ENCODE data around the gene PLSCR3.
A peak's percentile ranks its signal among the peaks of the same experiment; 100 is the strongest.

Gene PLSCR3

GRCh38 chr17:7352503-7352889, 41.8 kb downstream of the PLSCR3 start:
- TF ChIP-seq CTCF (IDR thresholded peaks at IDR 0.05; ENCODE audit: low read depth, low read length) = peak; percentile 69; the same call in 1 of the 2 replicates
- DNase-seq (ENCODE audit: extremely low read depth, low read depth) = no peak

- peak; percentile 73 for DNase-seq (ENCODE audit: extremely low read depth, low read depth)
- TF ChIP-seq CTCF (IDR thresholded peaks at IDR 0.05; ENCODE audit: low read depth, low read length) = no peak; the same call in 1 of the 2 replicates
These were observed 42.4 kb downstream of the PLSCR3 start, which contains the start of gene KCTD11 for GRCh38 chr17:7351665-7352502. Gene KCTD11, plus strand, starts transcription at chr17:7352162.

- DNase-seq (ENCODE audit: extremely low read depth, low read depth) = no peak
- no peak for TF ChIP-seq CTCF (IDR thresholded peaks at IDR 0.05; ENCODE audit: low read depth, low read length)
These were observed 45.7 kb downstream of the PLSCR3 start for GRCh38 chr17:7348478-7349242.

- no peak for TF ChIP-seq CTCF (IDR thresholded peaks at IDR 0.05; ENCODE audit: low read depth, low read length)
- DNase-seq (ENCODE audit: extremely low read depth, low read depth) = no peak
These were observed 46.5 kb downstream of the PLSCR3 start for GRCh38 chr17:7347630-7348477.

GRCh38 chr17:7346761-7347614, 47.3 kb downstream of the PLSCR3 start:
- no peak for TF ChIP-seq CTCF (IDR thresholded peaks at IDR 0.05; ENCODE audit: low read depth, low read length)
- DNase-seq (ENCODE audit: extremely low read depth, low read depth) = no peak

GRCh38 chr17:7343250-7343649, 51.1 kb downstream of the PLSCR3 start:
- TF ChIP-seq CTCF (IDR thresholded peaks at IDR 0.05; ENCODE audit: low read depth, low read length) = no peak
- no peak for DNase-seq (ENCODE audit: extremely low read depth, low read depth)
